Measurements from ENCODE around the gene HSF2. TPM values are rescaled to one million over a fixed set of nuclear protein-coding genes. Genes with fewer than 3 reads are reported as not detected.

HSF2 gene, protein sequence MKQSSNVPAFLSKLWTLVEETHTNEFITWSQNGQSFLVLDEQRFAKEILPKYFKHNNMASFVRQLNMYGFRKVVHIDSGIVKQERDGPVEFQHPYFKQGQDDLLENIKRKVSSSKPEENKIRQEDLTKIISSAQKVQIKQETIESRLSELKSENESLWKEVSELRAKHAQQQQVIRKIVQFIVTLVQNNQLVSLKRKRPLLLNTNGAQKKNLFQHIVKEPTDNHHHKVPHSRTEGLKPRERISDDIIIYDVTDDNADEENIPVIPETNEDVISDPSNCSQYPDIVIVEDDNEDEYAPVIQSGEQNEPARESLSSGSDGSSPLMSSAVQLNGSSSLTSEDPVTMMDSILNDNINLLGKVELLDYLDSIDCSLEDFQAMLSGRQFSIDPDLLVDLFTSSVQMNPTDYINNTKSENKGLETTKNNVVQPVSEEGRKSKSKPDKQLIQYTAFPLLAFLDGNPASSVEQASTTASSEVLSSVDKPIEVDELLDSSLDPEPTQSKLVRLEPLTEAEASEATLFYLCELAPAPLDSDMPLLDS
- total RNA-seq: 37.1 TPM

- H3K9me3 ChIP-seq (ENCODE audit: control insufficient read depth in 3 of 3, low read length in 3 of 3): no peaks in the 10 kb centered on the region
- H3K27ac ChIP-seq (ENCODE audit: low read depth, low read length): peak within 1 kb of the TSS; percentile 93
- peak within 1 kb of the TSS; percentile 95 to 97 (median 96) for H3K4me3 ChIP-seq (ENCODE audit: low read length in 3 of 3)
- no peaks in the 10 kb centered on the region for H3K36me3 ChIP-seq (ENCODE audit: control insufficient read depth in 3 of 3, insufficient read depth in 3 of 3, low read length in 3 of 3)
- H3K9ac ChIP-seq (ENCODE audit: low read depth in 1 of 3, low read length in 3 of 3): peak within 1 kb of the TSS; percentile 92 to 98 (median 98)
- H3K4me1 ChIP-seq (ENCODE audit: control insufficient read depth in 3 of 3, insufficient read depth in 3 of 3, low read length in 3 of 3): peaks cover 8 to 25% (median 17%) of the 10 kb centered on the region in 3 donors
- H3K27me3 ChIP-seq (ENCODE audit: control insufficient read depth in 3 of 3, insufficient read depth in 3 of 3, low read length in 3 of 3): no peaks in the 10 kb centered on the region
Measured at GRCh38 chr6:122399348-122400120, at the start of gene HSF2. HSF2 (plus strand) TSS chr6:122399652; CDS start chr6:122399738, 86 bp downstream.

DNA sequence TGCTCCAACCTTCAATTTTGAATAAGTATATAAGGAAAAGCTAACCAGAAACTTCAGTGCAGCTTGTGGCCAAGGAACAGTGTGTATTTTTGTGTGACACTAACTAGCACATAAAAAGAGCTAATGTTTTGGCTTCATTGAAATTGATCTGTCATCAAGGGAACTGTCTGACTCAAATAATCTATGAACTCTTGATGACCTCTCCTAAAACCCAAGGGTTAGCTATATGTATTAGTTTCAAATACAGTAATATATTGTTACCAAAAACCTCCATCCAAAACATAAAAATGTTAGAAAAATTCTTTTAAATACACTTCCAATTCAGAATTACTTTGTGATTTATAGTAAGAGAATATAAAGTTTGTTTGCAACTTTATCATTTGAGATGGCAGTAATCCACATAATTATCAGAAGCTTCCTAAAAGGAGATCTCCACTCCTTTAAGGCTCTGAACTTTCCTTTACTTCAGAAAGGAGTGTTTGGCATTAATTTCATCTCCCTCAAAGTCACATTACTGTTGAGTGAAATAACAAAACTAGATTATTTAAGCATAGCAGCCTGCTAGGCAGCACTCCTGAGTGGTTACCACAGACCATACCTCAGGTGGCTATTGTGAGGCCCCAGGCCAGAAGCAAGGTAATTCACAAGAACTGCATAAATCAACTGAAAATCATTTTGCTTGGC is 46.3 kb upstream of the HSF2 start:
- Histone ChIP-seq H3K27ac (ENCODE audit: low read depth, low read length) (no peak overlapping the region), H3K36me3 (ENCODE audit: control insufficient read depth in 3 of 3, insufficient read depth in 3 of 3, low read length in 3 of 3) (no peaks in the 10 kb centered on the region), H3K9ac (ENCODE audit: low read depth in 1 of 3, low read length in 3 of 3) (no peak overlapping the region), H3K9me3 (ENCODE audit: control insufficient read depth in 3 of 3, low read length in 3 of 3) (no peaks in the 10 kb centered on the region), H3K27me3 (ENCODE audit: control insufficient read depth in 3 of 3, insufficient read depth in 3 of 3, low read length in 3 of 3) (no peaks in the 10 kb centered on the region), H3K4me3 (ENCODE audit: low read length in 3 of 3) (no peak overlapping the region), H3K4me1 (ENCODE audit: control insufficient read depth in 3 of 3, insufficient read depth in 3 of 3, low read length in 3 of 3) (no peaks in the 10 kb centered on the region)

DNA sequence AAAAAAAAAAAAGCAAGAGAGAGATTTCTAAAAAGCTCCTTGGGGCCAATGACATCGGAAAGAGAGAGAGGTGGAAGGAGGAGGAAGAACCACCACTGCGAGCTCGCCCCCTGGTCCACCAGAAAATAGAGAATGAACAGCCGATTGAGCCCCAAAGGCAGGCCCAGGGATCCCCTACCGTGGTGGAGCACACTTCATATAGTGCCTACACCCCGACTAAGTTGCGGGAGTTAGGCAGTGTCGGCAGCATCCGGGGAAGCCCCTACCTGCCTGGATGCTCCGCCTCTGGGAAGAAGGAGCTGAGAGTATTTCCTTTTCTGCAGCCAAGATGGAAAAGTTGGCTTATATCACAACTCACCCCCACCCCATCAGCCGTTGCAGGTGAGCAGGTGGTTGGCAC is 38.6 kb upstream of the HSF2 start:
- no peaks in the 10 kb centered on the region for H3K27me3 ChIP-seq (ENCODE audit: control insufficient read depth in 3 of 3, insufficient read depth in 3 of 3, low read length in 3 of 3)
- H3K36me3 ChIP-seq (ENCODE audit: control insufficient read depth in 3 of 3, insufficient read depth in 3 of 3, low read length in 3 of 3): no peaks in the 10 kb centered on the region
- no peak overlapping the region for H3K9ac ChIP-seq (ENCODE audit: low read depth in 1 of 3, low read length in 3 of 3)
- no peaks in the 10 kb centered on the region for H3K9me3 ChIP-seq (ENCODE audit: control insufficient read depth in 3 of 3, low read length in 3 of 3)
- peaks cover 0 to 4% (median 0%) of the 10 kb centered on the region in 3 donors for H3K4me1 ChIP-seq (ENCODE audit: control insufficient read depth in 3 of 3, insufficient read depth in 3 of 3, low read length in 3 of 3)
- H3K4me3 ChIP-seq (ENCODE audit: low read length in 3 of 3): no peak overlapping the region
- H3K27ac ChIP-seq (ENCODE audit: low read depth, low read length): no peak overlapping the region

GRCh38 chr6:122361314-122361979 is 38.0 kb upstream of the HSF2 start:
- H3K36me3 ChIP-seq (ENCODE audit: control insufficient read depth in 3 of 3, insufficient read depth in 3 of 3, low read length in 3 of 3): no peaks in the 10 kb centered on the region
- no peaks in the 10 kb centered on the region for H3K27me3 ChIP-seq (ENCODE audit: control insufficient read depth in 3 of 3, insufficient read depth in 3 of 3, low read length in 3 of 3)
- H3K9me3 ChIP-seq (ENCODE audit: control insufficient read depth in 3 of 3, low read length in 3 of 3): peaks cover 0 to 3% (median 0%) of the 10 kb centered on the region in 3 donors
- no peak overlapping the region for H3K4me3 ChIP-seq (ENCODE audit: low read length in 3 of 3)
- H3K4me1 ChIP-seq (ENCODE audit: control insufficient read depth in 3 of 3, insufficient read depth in 3 of 3, low read length in 3 of 3): peaks cover 0 to 4% (median 0%) of the 10 kb centered on the region in 3 donors
- no peak overlapping the region for H3K9ac ChIP-seq (ENCODE audit: low read depth in 1 of 3, low read length in 3 of 3)
- no peak overlapping the region for H3K27ac ChIP-seq (ENCODE audit: low read depth, low read length)

DNA sequence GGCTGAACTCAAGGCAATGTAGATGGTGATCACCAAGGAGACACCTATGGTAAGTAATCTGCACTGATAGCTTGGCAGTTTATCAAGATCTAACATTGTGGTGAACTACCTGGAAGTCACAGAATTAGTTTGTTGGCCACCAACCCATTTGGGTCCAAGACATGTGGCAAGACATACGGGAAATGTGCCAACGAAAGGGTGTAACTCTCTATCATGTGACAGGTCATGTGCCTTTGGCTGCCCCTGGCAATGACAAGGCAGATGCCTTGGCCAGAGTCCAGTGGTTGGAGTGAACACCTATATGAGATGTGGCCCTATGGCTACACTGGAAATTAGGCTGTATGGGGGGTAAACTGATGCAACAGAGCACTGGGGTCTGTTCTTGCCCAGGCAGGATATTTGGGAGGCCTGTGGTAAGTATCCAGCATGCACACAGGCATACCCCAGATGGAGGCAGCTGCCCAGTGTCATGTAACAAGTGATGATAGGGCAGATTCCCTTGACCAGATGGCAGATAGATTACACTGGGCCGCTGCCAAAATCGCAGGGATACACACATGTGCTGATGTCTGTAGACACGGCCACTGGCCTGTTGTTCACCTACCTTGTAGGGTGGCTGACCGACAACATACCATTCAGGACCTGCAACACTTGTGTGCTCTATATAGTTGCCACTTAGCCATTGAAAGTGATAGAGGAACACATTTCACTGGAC is 35.5 kb upstream of the HSF2 start:
- Histone ChIP-seq H3K9ac (ENCODE audit: low read depth in 1 of 3, low read length in 3 of 3) (no peak overlapping the region), H3K9me3 (ENCODE audit: control insufficient read depth in 3 of 3, low read length in 3 of 3) (peaks cover 0 to 3% (median 0%) of the 10 kb centered on the region in 3 donors), H3K36me3 (ENCODE audit: control insufficient read depth in 3 of 3, insufficient read depth in 3 of 3, low read length in 3 of 3) (no peaks in the 10 kb centered on the region), H3K27me3 (ENCODE audit: control insufficient read depth in 3 of 3, insufficient read depth in 3 of 3, low read length in 3 of 3) (no peaks in the 10 kb centered on the region), H3K4me3 (ENCODE audit: low read length in 3 of 3) (no peak overlapping the region), H3K27ac (ENCODE audit: low read depth, low read length) (no peak overlapping the region), H3K4me1 (ENCODE audit: control insufficient read depth in 3 of 3, insufficient read depth in 3 of 3, low read length in 3 of 3) (peaks cover 0 to 4% (median 0%) of the 10 kb centered on the region in 3 donors)

DNA sequence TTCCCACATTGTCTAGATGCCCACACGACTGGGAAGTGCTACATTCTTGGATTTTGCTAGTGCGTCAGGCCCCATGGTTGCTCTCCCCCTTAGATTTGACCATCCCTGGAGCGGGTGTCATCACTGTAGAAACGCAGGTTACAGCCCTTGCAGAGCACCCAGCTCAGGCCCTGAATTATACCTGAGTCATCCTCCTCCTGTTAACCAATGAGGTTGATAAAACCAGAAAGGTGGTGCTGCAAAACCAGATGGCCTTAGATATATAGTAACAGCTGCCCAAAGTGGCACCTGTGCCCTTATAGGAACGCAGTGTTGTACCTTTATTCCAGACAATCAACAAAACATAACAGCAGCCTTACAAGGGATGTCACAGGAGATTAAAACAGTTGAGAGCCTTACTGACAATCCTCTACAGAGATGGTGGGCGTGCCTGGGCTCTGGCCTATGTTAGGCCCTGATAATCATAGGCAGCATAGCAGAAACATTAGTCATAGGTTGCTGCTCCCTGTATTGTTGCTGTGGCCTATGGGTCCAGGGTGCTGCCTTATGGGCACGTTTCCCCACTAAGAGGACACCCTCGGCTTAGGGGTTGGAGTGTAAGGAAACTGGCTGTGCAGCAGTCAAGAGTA is 33.6 kb upstream of the HSF2 start:
- peaks cover 0 to 4% (median 0%) of the 10 kb centered on the region in 3 donors for H3K4me1 ChIP-seq (ENCODE audit: control insufficient read depth in 3 of 3, insufficient read depth in 3 of 3, low read length in 3 of 3)
- no peak overlapping the region for H3K27ac ChIP-seq (ENCODE audit: low read depth, low read length)
- no peak overlapping the region for H3K4me3 ChIP-seq (ENCODE audit: low read length in 3 of 3)
- no peak overlapping the region for H3K9ac ChIP-seq (ENCODE audit: low read depth in 1 of 3, low read length in 3 of 3)
- peaks cover 0 to 3% (median 0%) of the 10 kb centered on the region in 3 donors for H3K9me3 ChIP-seq (ENCODE audit: control insufficient read depth in 3 of 3, low read length in 3 of 3)
- H3K36me3 ChIP-seq (ENCODE audit: control insufficient read depth in 3 of 3, insufficient read depth in 3 of 3, low read length in 3 of 3): no peaks in the 10 kb centered on the region
- H3K27me3 ChIP-seq (ENCODE audit: control insufficient read depth in 3 of 3, insufficient read depth in 3 of 3, low read length in 3 of 3): no peaks in the 10 kb centered on the region

DNA sequence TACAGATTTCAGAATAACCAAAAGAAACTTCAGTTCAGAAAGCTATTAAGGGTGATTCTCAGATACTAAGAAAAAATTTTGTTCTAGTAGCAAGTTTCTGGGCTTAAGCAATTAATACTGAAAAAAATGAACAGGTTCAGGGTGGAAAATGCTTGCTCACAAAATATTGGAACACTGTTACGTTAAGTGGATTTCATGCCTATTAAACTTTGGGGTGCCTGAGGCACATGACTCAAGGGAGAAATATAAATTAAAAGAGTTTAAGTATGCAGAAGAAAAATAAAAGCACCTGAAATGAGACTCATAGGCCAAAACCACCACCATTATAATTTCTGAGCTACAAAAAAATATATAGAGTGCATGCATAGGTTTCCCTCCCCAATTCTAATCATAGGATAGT is 32.3 kb upstream of the HSF2 start:
- Histone ChIP-seq H3K27me3 (ENCODE audit: control insufficient read depth in 3 of 3, insufficient read depth in 3 of 3, low read length in 3 of 3) (no peaks in the 10 kb centered on the region), H3K4me1 (ENCODE audit: control insufficient read depth in 3 of 3, insufficient read depth in 3 of 3, low read length in 3 of 3) (peaks cover 0 to 4% (median 0%) of the 10 kb centered on the region in 3 donors), H3K36me3 (ENCODE audit: control insufficient read depth in 3 of 3, insufficient read depth in 3 of 3, low read length in 3 of 3) (no peaks in the 10 kb centered on the region), H3K4me3 (ENCODE audit: low read length in 3 of 3) (no peak overlapping the region), H3K27ac (ENCODE audit: low read depth, low read length) (no peak overlapping the region), H3K9ac (ENCODE audit: low read depth in 1 of 3, low read length in 3 of 3) (no peak overlapping the region), H3K9me3 (ENCODE audit: control insufficient read depth in 3 of 3, low read length in 3 of 3) (peaks cover 0 to 3% (median 0%) of the 10 kb centered on the region in 3 donors)

DNA sequence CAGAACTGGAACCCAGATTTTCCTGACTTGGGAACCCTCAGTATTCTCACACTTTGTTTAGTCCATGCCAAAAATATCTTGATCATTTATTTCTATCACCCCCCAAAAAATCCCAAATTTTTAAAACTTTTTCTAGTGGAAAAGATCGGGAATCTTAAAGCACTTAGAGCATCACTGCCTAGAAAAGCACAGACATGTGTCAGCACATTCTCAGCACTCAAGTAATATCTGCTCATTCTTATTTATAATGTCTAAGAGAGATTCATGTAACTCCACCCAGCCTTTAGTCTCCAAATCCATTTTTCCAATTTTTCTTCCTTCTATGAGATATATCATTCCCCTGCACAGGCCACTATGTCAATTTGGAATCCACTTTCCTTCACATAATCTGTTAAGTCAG is 29.9 kb upstream of the HSF2 start:
- no peaks in the 10 kb centered on the region for H3K36me3 ChIP-seq (ENCODE audit: control insufficient read depth in 3 of 3, insufficient read depth in 3 of 3, low read length in 3 of 3)
- H3K27me3 ChIP-seq (ENCODE audit: control insufficient read depth in 3 of 3, insufficient read depth in 3 of 3, low read length in 3 of 3): no peaks in the 10 kb centered on the region
- H3K27ac ChIP-seq (ENCODE audit: low read depth, low read length): no peak overlapping the region
- H3K9me3 ChIP-seq (ENCODE audit: control insufficient read depth in 3 of 3, low read length in 3 of 3): peaks cover 0 to 3% (median 0%) of the 10 kb centered on the region in 3 donors
- H3K4me3 ChIP-seq (ENCODE audit: low read length in 3 of 3): no peak overlapping the region
- H3K4me1 ChIP-seq (ENCODE audit: control insufficient read depth in 3 of 3, insufficient read depth in 3 of 3, low read length in 3 of 3): no peaks in the 10 kb centered on the region
- H3K9ac ChIP-seq (ENCODE audit: low read depth in 1 of 3, low read length in 3 of 3): no peak overlapping the region
